HG02798 (cell line): ENCODE results near the gene MMP7.

Source experiments
- ATAC-seq: cut with Tn5 transposase; IDR thresholded peaks from one replicate; pipeline ENCODE4 v1.9.1; 2021; ENCODE audit warnings: mild to moderate bottlenecking; ENCODE audit not compliant: unreplicated experiment, poor library complexity

The MMP7 gene, protein sequence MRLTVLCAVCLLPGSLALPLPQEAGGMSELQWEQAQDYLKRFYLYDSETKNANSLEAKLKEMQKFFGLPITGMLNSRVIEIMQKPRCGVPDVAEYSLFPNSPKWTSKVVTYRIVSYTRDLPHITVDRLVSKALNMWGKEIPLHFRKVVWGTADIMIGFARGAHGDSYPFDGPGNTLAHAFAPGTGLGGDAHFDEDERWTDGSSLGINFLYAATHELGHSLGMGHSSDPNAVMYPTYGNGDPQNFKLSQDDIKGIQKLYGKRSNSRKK

DNA sequence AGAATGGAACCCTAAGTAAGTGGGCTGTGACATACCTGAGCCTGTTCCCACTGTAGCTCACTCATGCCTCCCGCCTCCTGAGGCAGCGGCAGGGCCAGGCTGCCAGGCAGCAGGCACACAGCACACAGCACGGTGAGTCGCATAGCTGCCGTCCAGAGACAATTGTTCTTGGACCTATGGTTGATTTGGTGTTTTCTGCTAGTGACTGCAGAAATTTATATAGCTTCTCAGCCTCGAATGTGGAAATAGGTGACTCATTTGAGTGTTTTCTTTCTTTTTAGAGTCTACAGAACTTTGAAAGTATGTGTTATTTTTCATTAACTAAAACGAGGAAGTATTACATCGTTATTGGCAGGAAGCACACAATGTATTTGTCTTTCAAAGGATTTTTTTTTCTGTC is at the start of gene MMP7:
MMP7 (minus strand) TSS at position 190 of the 400 bp plus-strand sequence; CDS start at position 143, 47 bp downstream.
- no peak for ATAC-seq

DNA sequence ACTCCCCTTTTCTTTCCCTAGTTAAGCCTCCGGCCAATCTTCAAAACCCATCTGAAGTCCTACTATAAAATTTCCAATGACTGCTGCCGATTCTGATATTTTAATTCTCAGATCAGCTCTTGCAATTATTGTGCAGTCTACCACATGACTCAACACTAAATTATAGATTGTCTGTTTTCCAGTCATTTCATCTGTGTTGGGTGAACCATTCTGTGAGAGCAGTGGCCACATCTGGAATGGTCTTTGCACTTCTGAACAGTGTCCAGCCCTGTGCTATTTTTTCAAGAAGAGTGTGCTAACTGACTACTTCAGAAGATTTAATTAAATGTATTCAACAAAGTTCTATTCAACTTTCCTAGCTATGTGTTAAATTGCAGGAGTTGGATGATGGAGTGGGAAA is 47.2 kb upstream of the MMP7 start:
- no peak for ATAC-seq

DNA sequence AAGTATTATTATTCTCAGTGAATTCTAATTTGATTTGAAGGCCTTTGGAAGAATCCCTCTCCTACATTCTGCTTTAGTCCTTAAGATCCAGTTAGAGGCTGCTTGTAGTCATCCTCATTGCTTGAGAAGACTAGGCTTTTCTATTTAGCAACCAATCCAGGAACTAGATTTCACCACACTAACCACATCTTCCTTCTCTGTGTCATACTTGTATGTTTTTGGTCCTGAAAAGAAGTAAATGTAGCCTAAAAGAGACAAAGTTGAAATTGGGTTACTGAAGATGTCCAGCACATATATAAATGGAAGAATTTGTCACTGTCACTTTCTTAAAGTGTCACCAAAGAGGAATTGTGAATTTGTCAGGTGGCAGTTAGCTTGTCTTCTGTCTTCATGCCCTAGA is 46.6 kb upstream of the MMP7 start:
- peak; percentile 43 for ATAC-seq

DNA sequence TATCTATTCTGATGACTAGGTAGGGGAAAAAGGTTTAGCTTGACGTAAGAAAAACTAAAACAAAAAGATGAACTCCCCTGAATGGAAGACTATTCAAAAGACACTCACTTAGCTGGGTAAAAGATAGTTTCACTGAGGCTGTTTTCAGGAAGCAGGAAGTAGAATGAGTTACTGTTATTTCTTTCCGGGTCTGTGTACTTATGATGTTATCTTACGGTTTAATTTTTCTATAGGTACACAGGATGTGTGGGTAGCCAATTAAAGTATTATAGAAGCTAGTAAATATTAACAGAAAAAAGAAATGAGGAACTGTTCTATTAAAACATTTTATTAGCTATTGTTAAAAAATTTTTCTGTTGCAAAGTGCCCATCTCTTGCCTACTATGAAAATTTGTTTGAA is 45.8 kb upstream of the MMP7 start:
- ATAC-seq, result no peak

DNA sequence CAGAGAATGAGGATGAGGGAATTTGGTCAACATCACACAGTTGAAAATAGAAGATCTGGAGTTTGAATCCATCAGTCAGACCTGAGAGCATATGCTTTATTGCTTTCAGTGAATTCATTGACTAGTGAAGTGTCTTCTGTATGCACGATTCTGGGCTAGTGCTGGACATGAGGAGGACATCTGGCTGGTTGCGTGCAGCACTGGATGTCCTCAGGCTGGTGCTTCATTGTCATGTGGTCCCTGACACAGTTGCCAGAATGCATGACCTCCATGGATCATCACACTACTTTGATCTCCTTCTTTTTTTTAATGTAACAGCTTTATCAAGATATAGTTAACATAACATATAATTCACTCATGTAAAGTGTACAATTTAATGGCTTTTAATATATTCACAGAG is 44.5 kb upstream of the MMP7 start:
- ATAC-seq, result no peak

DNA sequence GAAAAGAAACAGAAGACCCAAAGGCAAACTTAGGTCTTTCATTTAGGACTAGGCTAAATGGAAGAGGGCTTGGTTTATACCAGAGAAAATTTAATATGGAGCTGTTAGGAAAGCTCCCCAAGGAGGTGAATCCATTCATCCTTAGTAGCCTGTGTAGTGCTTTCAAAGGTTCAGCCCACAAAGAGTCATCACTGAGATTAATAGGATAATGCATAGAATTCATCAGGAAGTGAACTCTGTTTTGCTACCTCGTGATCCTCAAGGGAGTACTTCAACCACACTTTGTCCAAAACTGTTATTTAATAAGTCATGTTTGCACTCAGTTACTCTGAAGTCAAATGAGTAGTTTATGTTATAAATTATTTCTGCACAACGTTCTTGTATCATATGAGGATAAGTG is 43.3 kb upstream of the MMP7 start:
- no peak for ATAC-seq

DNA sequence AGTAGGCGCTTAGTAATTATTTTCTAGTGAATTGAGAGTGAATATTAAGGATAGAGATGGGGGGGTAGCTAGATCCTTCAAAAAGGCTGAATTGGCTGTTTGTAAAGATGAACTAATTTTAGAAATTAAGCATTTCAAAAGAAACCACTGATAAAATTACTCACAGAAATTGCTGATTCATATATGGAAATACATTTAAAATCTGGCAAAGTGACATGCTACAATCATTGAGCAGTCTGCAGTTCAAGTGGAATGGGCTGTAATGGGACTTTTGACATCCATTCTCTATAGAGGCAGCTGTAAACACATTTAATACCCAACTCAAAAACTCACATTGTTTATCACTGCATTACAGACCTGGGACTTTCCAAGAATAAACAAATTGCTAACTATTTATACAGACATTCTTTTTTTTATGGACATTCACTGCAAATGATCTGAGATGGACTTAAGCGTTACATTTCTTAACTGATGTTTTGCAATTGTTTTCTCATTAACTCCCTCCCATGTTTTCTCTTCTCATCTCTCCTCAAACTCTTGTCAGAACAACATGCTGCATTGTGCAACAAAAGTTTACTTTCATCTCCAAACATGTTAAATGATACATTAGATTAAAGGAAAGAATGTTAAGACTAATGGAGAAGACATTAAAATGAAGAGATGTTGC is 42.1 kb upstream of the MMP7 start:
- no peak for ATAC-seq

DNA sequence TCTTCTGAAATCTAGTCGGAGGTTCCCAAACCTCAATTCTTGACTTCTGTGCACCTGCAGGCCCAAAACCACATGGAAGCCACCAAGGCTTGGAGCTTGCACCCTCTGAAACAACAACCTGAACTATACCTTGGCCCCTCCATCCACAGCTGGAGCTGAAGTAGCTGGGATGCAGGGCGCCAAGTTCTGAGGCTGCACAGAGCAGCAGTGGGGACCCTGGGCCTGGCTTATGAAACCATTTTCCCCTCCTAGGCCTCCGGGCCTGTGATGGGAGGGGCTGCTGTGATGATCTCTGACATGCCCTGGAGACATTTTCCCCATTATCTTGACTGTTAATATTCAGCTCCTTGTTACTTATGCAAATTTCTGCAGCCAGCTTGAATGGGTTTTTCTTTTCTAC is 38.3 kb upstream of the MMP7 start:
- no peak for ATAC-seq

DNA sequence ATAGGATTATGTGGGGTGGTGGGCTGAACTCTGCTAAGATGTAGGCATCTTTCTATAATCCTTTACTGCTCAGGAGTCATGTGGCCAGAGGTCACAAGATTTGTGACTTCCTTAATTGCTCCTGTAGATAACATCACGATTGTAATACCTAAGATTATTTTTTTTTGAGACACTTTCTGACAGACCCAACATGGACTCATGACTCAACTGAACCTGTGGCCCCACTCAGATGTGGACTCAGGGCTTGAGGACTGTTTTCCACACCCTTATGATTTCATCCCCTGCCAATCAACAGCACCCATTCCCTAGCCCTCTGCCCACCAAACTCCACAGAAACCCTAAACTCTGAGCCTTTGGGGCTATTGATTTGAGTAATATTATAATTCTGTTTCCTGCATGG is 35.6 kb upstream of the MMP7 start:
- no peak for ATAC-seq

DNA sequence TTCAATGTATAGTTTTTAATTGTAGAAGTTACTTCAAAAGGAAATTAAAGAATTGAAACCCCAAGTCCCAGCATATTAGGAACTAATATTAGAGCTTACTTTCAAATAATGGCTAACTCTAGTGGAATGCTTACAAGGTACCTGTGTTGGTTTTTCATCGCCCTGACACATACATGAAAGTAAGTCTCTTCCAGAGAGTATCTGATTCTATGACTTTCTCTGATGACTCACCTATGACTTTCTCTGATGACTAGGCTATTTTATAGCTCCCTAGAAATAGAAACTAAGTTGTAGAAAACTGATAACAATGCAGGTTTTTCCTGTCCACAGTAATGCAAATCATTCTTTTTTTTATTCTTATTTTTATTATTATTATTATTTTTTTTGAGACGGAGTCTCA is 33.6 kb upstream of the MMP7 start:
- ATAC-seq, result peak; percentile 60

DNA sequence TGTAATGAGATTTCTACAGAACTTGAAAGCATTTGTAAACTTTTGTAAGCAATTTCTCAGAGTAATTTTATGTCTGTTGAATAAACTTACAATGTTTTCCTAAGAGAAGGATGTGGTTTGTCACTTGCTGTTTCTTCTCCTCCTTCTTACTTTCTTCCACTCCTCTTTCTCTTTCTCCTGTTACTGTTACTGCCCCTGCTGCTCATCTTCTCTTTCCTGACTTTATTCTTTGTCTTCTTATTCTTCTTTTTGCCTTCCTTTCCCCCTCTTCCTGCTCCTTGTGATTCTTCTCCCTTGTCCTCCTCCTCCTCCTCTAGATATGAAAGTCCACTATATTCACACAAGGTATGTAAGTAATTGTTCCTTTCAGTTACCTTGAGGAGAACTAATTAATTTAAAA is 31.1 kb upstream of the MMP7 start:
- ATAC-seq, result no peak

DNA sequence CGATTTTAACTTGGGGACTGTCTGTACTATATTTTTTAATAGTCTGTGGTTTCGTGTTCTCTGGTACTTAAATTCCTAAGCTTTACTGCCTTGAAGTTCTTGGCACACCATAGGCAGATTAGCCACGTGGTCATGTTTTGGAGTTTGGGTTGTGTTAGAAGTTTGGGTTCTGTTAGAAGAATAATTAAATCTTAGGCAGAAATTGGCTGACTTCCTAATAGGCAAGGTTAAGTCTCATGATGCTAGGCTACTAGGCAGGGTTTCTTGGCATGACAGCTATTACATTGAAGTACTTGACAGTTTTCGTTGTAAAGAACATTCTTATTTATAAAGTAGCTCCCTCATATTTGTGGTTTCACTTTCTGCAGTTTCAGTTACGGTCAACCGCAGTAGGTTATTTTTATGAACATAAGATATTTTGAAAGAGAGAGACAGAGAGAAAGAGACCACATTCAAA is 30.0 kb upstream of the MMP7 start:
- ATAC-seq, result peak; percentile 85

DNA sequence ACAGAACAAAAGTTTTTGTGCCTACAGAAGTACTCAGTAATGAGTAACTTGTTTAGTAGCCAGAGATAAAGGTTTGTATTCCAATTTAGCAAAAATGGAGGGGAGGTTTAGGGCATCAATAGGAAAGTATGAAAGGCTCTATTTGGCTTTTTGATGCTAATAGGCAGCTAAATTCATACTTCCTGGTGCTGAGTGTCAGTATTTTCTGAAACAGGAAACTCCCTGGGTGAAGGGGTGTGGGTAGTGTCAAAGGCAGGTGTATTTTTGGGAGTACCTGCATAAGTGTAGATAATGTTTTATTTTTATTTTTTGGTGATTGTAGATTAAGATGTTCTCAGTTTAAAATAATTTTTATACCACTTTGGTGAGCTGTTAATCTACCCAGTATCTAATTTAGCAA is 29.3 kb upstream of the MMP7 start:
- peak; percentile 44 for ATAC-seq

DNA sequence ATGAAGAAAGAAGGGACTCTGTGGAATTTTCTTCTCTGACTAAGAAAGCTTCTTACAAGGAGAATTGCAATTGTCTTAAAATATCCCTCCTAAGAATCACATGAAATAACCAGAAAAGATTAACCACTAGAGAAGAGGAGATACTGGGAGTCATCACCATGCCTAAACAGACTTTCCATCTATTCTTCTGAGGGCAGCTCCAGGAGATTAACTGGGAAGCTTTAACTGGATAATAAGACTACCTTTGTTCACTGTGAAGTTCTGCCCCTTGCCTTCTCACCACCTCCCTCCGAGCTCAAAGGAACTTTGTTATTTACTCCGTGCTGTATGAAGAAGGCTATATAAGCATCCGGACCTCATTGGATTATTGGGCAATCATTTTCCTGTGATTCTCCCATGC is 24.5 kb upstream of the MMP7 start:
- no peak for ATAC-seq

DNA sequence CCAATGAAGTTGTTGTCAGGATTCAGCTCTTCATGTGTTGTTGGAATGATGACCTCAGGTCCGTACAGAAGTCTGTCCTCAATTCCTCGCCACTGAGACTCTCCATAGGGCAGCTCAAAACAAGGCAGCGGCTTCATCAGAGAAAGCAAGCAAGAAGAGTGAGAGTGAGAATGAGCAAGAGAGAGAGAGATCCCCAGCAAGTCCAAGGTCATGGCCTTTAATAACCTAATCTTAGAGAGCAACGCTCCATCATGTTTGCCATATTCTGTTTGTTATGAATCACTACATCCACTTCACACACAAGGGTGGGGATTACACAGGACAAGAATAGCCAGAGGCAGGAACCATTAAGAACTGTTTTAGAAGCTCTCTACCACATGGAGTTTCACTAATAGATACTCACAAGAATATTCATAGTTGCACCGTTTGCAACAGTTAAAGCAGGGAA is 23.3 kb upstream of the MMP7 start:
- ATAC-seq, result peak; percentile 77

DNA sequence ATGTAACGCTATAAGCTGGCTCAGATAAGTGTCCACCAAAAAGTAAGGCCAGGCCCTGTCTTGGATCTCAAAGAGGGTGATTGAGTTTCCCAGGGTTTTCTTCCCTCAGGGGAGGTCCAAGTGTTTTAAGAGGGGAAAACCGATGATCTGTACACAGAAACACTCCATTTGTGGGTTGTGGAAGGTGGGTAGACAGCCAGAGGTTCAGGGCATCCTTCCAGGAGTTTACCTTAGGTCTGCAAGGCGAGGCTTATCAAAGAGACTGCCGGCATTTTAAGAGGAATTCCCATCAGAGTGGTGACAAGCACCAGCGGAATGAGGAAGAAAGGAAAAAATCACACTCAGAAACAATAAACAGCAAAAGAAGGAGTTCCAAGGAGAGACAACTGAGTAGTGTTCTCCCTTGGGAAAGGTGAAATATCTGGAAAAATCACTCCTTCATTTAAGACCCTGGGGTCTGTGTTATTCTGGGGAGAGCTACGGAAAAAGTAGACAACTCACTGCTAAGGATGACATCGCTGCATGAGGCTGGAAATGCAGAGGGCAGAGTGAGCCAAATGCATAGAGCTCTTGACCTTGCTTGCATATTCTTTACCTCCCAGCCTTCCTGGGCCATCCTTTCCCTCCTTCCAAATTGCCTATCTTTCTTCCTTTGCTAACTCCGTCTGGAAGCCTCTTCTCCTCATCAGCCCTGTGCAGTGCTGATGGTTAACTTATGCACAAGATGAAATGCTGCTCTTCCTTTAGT is 22.1 kb upstream of the MMP7 start:
- ATAC-seq, result no peak

DNA sequence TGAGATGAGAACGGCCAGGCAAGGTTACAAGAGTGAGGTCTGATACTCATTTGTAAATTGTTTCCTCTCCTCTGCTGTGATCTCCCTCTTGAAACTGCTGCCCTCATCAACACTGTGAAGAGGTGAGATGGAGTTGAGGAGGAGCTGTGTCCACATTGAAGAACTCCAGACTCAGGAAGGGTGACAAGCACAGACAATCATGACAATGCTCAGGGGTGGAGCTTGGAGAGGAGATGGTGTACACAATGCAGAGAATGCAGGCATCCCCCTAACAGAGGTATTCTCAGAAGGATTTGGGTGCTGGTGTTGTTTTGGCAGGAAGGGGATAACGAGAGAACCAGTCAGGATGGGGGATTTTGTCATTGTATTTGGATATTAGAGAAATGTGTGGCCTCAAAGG is 21.5 kb upstream of the MMP7 start:
- no peak for ATAC-seq

DNA sequence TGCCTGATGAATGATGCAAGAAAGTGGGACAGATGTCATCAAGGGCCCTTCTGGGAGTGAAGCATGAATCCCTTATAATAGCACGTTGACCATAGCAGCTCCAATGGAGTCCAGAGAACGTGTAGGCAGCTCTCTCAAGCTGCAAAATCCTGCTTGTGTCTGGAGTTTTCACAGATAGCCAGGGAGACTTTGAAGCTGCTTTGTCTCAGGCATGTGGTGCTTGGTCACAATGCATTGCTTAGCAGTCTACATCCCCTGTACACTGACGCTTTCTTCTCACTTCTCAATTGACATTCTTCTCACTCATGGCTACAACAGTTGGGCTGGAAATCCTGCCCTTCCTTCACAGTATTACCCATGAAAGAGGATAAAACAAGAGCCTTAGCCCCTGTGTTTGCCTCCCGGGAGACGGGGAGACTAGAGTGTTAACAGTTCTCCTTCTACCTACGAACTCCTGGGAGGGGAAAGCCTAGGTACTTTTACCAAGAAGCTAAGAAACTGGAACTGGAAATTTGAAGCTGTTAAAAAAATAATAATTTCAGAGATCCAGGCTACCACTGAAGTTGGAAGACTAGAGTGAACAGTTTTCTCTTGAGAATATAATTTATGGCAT is 20.7 kb upstream of the MMP7 start:
- no peak for ATAC-seq

DNA sequence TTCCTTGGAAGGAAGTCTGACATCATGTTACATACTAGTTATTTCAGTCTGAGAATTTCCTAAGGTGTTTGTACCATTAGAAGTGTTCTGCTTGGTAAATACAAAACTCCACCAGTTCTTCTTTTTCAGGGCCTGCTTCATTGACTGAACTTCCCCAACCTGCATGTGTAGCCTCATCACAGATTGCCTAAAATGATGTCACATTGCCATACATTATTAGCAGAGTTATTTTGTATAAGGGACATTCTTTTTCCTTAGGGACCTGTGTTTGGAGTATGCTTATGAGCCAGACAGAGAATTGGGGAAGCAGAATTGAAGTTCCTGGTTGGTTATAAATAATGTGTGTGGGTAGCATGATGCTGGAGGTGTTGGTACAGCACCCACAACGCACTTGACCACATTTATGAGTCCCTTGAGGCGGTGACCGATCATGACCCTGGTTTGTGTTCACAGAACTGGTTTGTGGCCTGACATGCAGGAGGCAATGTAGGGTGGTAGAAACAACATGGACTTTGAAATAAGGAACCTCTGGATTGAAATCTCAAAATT is 16.4 kb upstream of the MMP7 start:
- peak; percentile 79 for ATAC-seq

DNA sequence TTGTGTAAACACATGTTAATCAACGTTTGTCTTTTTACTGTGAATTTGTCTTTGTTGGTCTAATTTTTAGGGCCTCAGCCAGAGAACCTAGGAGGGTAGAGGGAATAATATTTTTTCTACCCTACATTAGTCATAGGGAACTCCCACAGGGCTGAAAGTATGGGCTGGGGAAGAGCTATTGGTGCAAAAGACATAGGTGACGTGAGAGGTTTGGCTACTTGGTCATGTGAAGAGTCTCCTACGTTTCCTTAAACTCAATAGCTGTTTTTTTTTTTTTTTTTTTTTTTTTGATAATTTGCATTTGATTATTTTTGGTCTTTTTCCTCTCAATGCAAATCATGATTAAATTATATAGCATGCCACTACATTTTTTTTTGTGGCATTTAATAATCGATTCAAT is 15.9 kb upstream of the MMP7 start:
- ATAC-seq, result peak; percentile 60

DNA sequence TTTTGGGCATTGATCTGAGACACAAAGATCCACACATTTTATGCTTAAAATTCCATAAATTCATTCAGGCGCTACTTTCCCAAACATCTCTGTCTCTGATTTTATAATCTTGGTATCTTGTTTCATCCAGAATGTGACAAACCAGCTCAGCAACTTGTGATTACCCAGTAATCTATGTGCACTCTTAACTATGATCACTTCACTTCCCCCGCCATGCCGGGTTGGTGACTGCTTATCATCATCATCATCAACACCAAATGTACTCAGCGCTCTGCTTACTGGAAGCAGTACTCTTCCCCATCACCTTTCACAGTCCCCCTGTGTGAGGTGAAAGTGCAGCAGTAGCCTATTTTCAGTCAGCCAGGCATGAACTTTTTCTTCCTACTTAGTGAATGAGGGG is 15.2 kb upstream of the MMP7 start:
- no peak for ATAC-seq
